ENCODE measurements around the gene NEUROD6. TPM values are rescaled to one million over a fixed set of nuclear protein-coding genes. Genes with fewer than 3 reads are reported as not detected.
A peak's percentile ranks its signal among the peaks of the same experiment; 100 is the strongest.

The NEUROD6 gene
- total RNA-seq: not detected
- total RNA-seq (2013): not detected
- 0 reads per million in 29 experiments for total RNA-seq

DNA sequence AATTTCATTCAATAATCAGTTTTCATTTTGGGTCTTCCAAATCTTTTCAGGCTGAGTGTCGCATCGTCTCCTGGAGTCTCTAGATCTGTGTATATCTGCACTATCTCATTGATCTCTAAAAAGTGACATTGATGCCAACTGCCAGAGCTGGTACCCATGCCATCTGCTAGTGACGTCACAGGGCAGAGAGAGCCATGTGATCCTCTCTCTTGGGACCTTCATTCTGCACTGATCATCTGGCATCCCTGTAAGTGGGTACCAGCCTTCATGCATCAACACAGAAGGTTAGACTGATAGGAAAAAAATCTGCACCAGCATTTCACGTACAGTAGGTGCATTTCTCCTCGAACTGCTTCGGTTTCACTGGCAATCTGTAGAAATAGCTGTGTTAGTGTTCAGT, at the start of gene NEUROD6:
NEUROD6 (minus strand) TSS at position 124 of the 400 bp plus-strand sequence. CDS start 1,458 bp downstream, outside the sequence.
- no peaks in the 10 kb centered on the region for H3K4me1 Mint-ChIP-seq
- ChIA-PET CTCF (no interaction called here), POLR2A (no interaction called here)
- no peaks in the 10 kb centered on the region for H3K36me3 Mint-ChIP-seq
- peaks cover 0 to under 1% (median 0%) of the 10 kb centered on the region in 3 donors for H3K9me3 Mint-ChIP-seq
- Histone ChIP-seq H3K9me3 (no peaks in the 10 kb centered on the region), H3K27me3 (replicated peaks in 1 of 2; ENCODE audit: control insufficient read depth in 2 of 2, extremely low read depth in 1 of 2, insufficient read depth in 2 of 2, low read length in 1 of 2) (peaks cover 7 to 10% of the 10 kb centered on the region in 2 experiments), H3K4me3 (ENCODE audit: control insufficient read depth in 1 of 2, extremely low read depth in 1 of 2, low read length in 1 of 2) (no peak within 1 kb of the TSS), H3K36me3 (ENCODE audit: control insufficient read depth in 2 of 2, extremely low read depth in 1 of 2, insufficient read depth in 1 of 2, low read length in 1 of 2) (no peaks in the 10 kb centered on the region), H3K4me1 (ENCODE audit: control insufficient read depth in 1 of 2, extremely low read depth in 1 of 2, insufficient read depth in 2 of 2, low read length in 2 of 2) (no peaks in the 10 kb centered on the region), H3K27ac (ENCODE audit: low read length) (no peak within 1 kb of the TSS)
- H3K27me3 Mint-ChIP-seq: peaks cover 11 to 15% of the 10 kb centered on the region in 2 donors
- no peak for ATAC-seq (replicated peaks in 1 of 4)
- DNase-seq: no peak
- WGBS (ENCODE audit: insufficient coverage): 89% methylated on average over 6 of the region's 6 CpGs
- H3K4me3 Mint-ChIP-seq: no peak within 1 kb of the TSS
- no peak within 1 kb of the TSS for H3K27ac Mint-ChIP-seq

DNA sequence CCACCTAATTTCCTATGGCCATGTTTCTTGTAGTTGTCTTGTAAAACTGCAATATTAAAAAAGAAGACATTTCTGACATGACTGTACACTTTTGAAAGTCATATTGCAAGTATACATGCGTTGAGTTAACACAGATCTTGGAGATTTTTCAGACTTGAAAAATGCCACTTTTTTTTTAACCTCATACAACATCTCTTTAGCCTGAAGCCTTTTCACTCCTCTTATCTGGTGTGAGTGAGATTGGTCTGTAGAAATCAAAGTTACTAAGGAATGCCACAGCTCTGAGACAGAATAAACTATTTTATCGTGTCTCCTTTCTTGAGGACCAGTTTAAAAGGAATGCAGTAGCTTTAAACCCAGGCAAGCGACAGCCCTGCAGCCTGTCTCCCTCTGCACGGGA, 43.9 kb upstream of the NEUROD6 start:
- H3K36me3 ChIP-seq (ENCODE audit: control insufficient read depth in 2 of 2, extremely low read depth in 1 of 2, insufficient read depth in 1 of 2, low read length in 1 of 2): no peaks in the 10 kb centered on the region
- CTCF ChIA-PET: no interaction called here
- H3K4me1 ChIP-seq (ENCODE audit: control insufficient read depth in 1 of 2, extremely low read depth in 1 of 2, insufficient read depth in 2 of 2, low read length in 2 of 2): no peaks in the 10 kb centered on the region
- H3K9me3 ChIP-seq: no peaks in the 10 kb centered on the region
- peaks cover 3 to 14% (median 5%) of the 10 kb centered on the region in 3 donors for H3K9me3 Mint-ChIP-seq
- no peaks in the 10 kb centered on the region for H3K36me3 Mint-ChIP-seq
- no peak overlapping the region for H3K27ac Mint-ChIP-seq
- no peaks in the 10 kb centered on the region for H3K27me3 ChIP-seq (replicated peaks in 1 of 2; ENCODE audit: control insufficient read depth in 2 of 2, extremely low read depth in 1 of 2, insufficient read depth in 2 of 2, low read length in 1 of 2)
- H3K27ac ChIP-seq (ENCODE audit: low read length): no peak overlapping the region
- DNase-seq: no peak
- WGBS (ENCODE audit: insufficient coverage): 86% methylated on average over 3 of the region's 4 CpGs
- H3K4me3 ChIP-seq (ENCODE audit: control insufficient read depth in 1 of 2, extremely low read depth in 1 of 2, low read length in 1 of 2): no peak overlapping the region
- H3K4me3 Mint-ChIP-seq: no peak overlapping the region
- POLR2A ChIA-PET: no interaction called here
- no peak for ATAC-seq (replicated peaks in 1 of 4)
- no peaks in the 10 kb centered on the region for H3K4me1 Mint-ChIP-seq
- no peaks in the 10 kb centered on the region for H3K27me3 Mint-ChIP-seq

DNA sequence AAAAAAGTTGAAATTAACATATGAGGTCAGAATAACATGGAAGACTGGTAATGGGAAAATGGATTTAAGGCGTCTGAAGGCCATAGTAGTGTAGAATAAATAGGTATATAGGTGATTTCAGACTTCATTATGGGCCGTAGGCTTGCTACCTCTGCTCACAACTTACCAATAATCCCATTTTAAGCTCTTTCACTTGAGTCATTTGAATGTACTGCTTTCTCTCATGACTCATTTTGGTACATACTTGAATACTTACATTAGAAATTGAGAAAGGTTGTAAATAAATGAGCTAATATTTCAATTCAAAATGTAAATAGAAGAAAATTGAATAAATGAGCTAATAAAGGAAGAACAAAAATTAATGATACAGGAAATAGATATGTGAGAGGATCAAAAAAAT, 42.2 kb upstream of the NEUROD6 start:
- Histone ChIP-seq H3K36me3 (ENCODE audit: control insufficient read depth in 2 of 2, extremely low read depth in 1 of 2, insufficient read depth in 1 of 2, low read length in 1 of 2) (no peaks in the 10 kb centered on the region), H3K27me3 (replicated peaks in 1 of 2; ENCODE audit: control insufficient read depth in 2 of 2, extremely low read depth in 1 of 2, insufficient read depth in 2 of 2, low read length in 1 of 2) (no peaks in the 10 kb centered on the region), H3K4me3 (ENCODE audit: control insufficient read depth in 1 of 2, extremely low read depth in 1 of 2, low read length in 1 of 2) (no peak overlapping the region), H3K4me1 (ENCODE audit: control insufficient read depth in 1 of 2, extremely low read depth in 1 of 2, insufficient read depth in 2 of 2, low read length in 2 of 2) (no peaks in the 10 kb centered on the region), H3K9me3 (no peaks in the 10 kb centered on the region), H3K27ac (ENCODE audit: low read length) (no peak overlapping the region)
- ATAC-seq (replicated peaks in 1 of 4): no peak
- no peaks in the 10 kb centered on the region for H3K4me1 Mint-ChIP-seq
- no peak overlapping the region for H3K27ac Mint-ChIP-seq
- DNase-seq: no peak
- H3K9me3 Mint-ChIP-seq: peaks cover 3 to 5% (median 3%) of the 10 kb centered on the region in 3 donors
- no peak overlapping the region for H3K4me3 Mint-ChIP-seq
- H3K36me3 Mint-ChIP-seq: no peaks in the 10 kb centered on the region
- no CpG with 5 or more reads among the region's 2 CpGs for WGBS (ENCODE audit: insufficient coverage)
- H3K27me3 Mint-ChIP-seq: no peaks in the 10 kb centered on the region
- ChIA-PET POLR2A (no interaction called here), CTCF (no interaction called here)

DNA sequence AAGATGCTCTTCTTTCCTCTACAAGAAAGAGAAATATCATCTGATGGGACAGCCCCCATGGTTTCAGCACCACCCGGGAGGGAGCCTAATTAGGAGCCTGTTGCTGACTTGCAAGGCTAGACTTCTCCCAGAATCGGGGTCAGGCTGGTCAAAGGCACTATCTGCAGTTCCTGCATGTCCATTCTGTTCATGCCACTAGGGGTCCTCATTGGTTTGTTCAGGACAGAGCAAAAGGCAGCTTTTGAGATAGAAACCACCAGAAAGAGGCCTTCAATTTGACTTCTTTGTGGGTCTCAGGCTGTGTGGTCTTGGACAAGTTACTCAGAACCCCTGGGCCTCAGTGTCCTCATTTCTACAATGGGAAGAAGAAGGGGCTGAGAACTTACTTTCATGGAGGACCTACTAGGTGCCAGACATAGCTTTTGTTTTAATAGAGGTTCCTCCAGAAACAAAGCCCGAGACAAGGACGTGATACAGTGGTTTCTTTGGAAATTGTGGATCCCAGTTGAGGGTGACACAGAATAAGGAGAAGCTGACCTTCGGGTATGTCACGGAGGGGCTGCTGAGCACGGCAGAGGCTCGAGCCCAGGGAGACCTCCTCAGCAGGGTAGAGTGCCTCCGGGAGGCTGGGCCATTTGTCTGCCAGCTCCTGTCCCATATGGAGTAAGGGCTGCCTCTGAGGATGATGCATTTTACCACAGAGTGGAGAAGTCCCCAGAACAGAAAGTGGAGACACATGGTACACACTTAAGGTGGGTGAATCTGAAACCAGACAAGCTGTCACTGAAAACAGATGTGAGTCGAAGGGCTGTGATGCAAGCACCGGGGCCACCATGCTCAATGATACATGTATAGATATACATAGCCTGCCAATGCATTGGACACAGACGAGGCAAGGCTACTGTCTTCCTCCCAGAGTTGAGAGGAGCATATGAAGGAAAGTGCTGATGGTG, 33.1 kb upstream of the NEUROD6 start:
- Histone ChIP-seq H3K27me3 (replicated peaks in 1 of 2; ENCODE audit: control insufficient read depth in 2 of 2, extremely low read depth in 1 of 2, insufficient read depth in 2 of 2, low read length in 1 of 2) (no peaks in the 10 kb centered on the region), H3K4me3 (ENCODE audit: control insufficient read depth in 1 of 2, extremely low read depth in 1 of 2, low read length in 1 of 2) (no peak overlapping the region), H3K9me3 (no peaks in the 10 kb centered on the region), H3K27ac (ENCODE audit: low read length) (no peak overlapping the region), H3K4me1 (ENCODE audit: control insufficient read depth in 1 of 2, extremely low read depth in 1 of 2, insufficient read depth in 2 of 2, low read length in 2 of 2) (no peaks in the 10 kb centered on the region), H3K36me3 (ENCODE audit: control insufficient read depth in 2 of 2, extremely low read depth in 1 of 2, insufficient read depth in 1 of 2, low read length in 1 of 2) (no peaks in the 10 kb centered on the region)
- Mint-ChIP-seq H3K27ac (no peak overlapping the region), H3K9me3 (no peaks in the 10 kb centered on the region), H3K27me3 (peaks cover 0 to 8% of the 10 kb centered on the region in 2 donors), H3K4me1 (no peaks in the 10 kb centered on the region), H3K36me3 (no peaks in the 10 kb centered on the region), H3K4me3 (no peak overlapping the region)
- DNase-seq: peak in 1 of 35 experiments; percentile 0
- ATAC-seq (replicated peaks in 1 of 4): no peak
- POLR2A ChIA-PET: no interaction called here
- WGBS (ENCODE audit: insufficient coverage): 59% methylated on average over 9 of the region's 12 CpGs
- CTCF ChIA-PET: no interaction called here

GRCh38 chr7:31372231-31372959, 31.9 kb upstream of the NEUROD6 start:
- H3K4me1 Mint-ChIP-seq: no peaks in the 10 kb centered on the region
- no peaks in the 10 kb centered on the region for H3K36me3 ChIP-seq (ENCODE audit: control insufficient read depth in 2 of 2, extremely low read depth in 1 of 2, insufficient read depth in 1 of 2, low read length in 1 of 2)
- H3K9me3 ChIP-seq: no peaks in the 10 kb centered on the region
- no peak overlapping the region for H3K27ac ChIP-seq (ENCODE audit: low read length)
- H3K27me3 Mint-ChIP-seq: peaks cover 0 to 8% of the 10 kb centered on the region in 2 donors
- H3K4me3 ChIP-seq (ENCODE audit: control insufficient read depth in 1 of 2, extremely low read depth in 1 of 2, low read length in 1 of 2): no peak overlapping the region
- no peak overlapping the region for H3K4me3 Mint-ChIP-seq
- no peaks in the 10 kb centered on the region for H3K9me3 Mint-ChIP-seq
- POLR2A ChIA-PET: no interaction called here
- H3K36me3 Mint-ChIP-seq: no peaks in the 10 kb centered on the region
- H3K27me3 ChIP-seq (replicated peaks in 1 of 2; ENCODE audit: control insufficient read depth in 2 of 2, extremely low read depth in 1 of 2, insufficient read depth in 2 of 2, low read length in 1 of 2): no peaks in the 10 kb centered on the region
- no peaks in the 10 kb centered on the region for H3K4me1 ChIP-seq (ENCODE audit: control insufficient read depth in 1 of 2, extremely low read depth in 1 of 2, insufficient read depth in 2 of 2, low read length in 2 of 2)
- no peak overlapping the region for H3K27ac Mint-ChIP-seq
- DNase-seq (no peak), ATAC-seq (replicated peaks in 1 of 4) (no peak)
- WGBS (ENCODE audit: insufficient coverage): 75% methylated on average over 2 of the region's 11 CpGs
- CTCF ChIA-PET: no interaction called here

DNA sequence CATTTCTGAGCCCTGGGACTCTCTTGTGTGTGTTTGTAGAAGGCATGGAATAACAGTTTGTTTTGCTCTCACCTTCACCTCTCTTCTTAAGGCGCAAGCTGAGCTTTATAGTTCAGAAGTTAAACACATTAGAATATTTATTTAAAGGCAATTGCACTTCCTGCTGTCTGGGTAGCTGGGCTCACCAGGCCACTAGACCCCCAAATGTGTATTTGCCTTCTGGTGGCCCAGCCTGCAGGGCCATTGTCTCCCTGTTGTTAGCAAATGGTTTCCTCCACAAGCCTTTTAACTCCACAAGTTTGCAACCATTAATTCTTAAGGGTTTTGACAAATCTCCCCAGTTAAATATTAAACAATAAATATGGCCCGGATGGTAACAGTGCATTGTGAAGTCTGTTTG, 31.1 kb upstream of the NEUROD6 start:
- no CpG with 5 or more reads among the region's 2 CpGs for WGBS (ENCODE audit: insufficient coverage)

More for the DNA sequence above, 31.1 kb upstream of the NEUROD6 start:
- Mint-ChIP-seq H3K27me3 (peaks cover 0 to 8% of the 10 kb centered on the region in 2 donors), H3K4me3 (no peak overlapping the region), H3K36me3 (no peaks in the 10 kb centered on the region), H3K4me1 (no peaks in the 10 kb centered on the region), H3K27ac (no peak overlapping the region), H3K9me3 (no peaks in the 10 kb centered on the region)
- Histone ChIP-seq H3K27ac (ENCODE audit: low read length) (no peak overlapping the region), H3K27me3 (replicated peaks in 1 of 2; ENCODE audit: control insufficient read depth in 2 of 2, extremely low read depth in 1 of 2, insufficient read depth in 2 of 2, low read length in 1 of 2) (no peaks in the 10 kb centered on the region), H3K4me1 (ENCODE audit: control insufficient read depth in 1 of 2, extremely low read depth in 1 of 2, insufficient read depth in 2 of 2, low read length in 2 of 2) (no peaks in the 10 kb centered on the region), H3K36me3 (ENCODE audit: control insufficient read depth in 2 of 2, extremely low read depth in 1 of 2, insufficient read depth in 1 of 2, low read length in 1 of 2) (no peaks in the 10 kb centered on the region), H3K4me3 (ENCODE audit: control insufficient read depth in 1 of 2, extremely low read depth in 1 of 2, low read length in 1 of 2) (no peak overlapping the region), H3K9me3 (no peaks in the 10 kb centered on the region)
- no peak for DNase-seq
- CTCF ChIA-PET: no interaction called here
- POLR2A ChIA-PET: no interaction called here
- no peak for ATAC-seq (replicated peaks in 1 of 4)
